Iris pigment epithelial cell (primary cell): ENCODE measurements around the gene SH3RF3.

ENCODE experiments used
- DNase-seq: peaks from one replicate; pipeline ENCODE4 v3.0.0-alpha.2; 2011; ENCODE audit warnings: low read depth

Gene SH3RF3

DNA sequence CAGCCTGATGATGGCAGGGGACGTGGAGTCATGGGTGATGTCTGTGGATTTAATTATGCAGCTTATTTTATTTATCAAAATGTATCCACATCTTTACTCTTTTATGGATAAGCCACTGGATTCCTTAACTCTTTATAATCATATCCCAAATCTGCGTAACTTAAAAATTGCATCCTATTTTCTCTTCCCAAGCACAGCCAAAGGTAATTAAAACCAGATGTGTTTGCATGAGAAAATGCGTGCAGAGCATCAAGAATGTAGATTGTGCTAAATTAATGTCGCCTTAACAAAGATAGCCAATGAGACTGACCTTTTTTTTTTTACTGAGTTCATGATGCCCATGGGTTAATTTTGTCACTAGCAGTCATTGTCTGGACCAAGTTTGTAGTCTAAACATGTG lies 10.0 kb downstream of the SH3RF3 start:
- no peak for DNase-seq

DNA sequence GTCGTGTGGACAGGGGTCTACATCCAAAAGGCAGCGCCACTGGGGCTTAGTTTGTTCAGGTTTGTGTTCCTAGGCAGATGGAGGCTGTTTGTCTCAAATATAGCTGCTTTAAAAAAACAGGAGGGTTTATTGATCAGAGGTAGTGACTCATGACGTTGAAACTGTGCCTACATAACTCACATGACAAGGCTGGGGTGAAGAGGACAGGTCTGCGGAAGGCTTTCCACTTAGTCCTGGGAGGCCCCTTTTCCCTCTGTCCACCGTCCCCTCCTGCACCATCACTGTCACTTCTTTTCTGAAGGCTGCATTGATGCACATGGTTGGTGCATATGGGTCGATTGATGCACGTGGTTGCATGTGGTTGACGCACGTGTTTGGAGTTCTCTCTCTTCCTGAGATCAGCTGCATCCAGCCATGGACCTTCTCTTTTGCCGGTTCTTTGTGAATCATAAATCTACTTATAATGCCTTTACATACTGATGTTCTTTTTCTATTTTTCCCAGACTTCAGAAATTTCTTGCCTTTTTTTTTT lies 10.9 kb downstream of the SH3RF3 start:
- DNase-seq: no peak

DNA sequence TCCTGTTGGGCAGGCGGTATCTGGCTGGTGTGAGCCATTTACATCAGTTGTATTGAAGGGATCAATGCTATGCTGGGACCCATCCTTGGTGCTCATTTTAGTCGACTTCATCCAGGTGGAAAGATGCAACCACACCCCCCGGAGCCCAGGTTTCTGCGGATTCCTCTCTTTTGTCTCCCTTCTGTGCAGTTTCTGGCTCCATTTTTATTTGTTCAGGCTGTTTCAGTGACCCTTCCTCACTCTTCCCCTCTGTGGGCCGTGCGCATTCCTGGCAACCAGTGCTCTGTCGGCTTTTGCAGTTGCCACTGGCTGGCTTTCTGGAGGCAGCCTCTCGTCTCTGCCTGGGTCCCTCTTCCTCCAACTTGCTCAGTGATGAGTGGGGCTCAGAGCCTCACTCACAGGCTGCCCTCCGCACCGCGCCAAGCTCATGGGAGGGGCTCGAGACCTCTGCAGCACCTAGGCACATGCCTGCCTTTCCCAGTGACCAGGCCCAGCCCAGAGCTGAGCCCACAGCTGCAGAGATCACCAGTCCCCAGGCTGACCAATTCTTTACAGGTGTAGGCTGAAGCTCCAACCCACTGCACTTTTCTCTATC lies 12.1 kb downstream of the SH3RF3 start:
- DNase-seq: no peak

DNA sequence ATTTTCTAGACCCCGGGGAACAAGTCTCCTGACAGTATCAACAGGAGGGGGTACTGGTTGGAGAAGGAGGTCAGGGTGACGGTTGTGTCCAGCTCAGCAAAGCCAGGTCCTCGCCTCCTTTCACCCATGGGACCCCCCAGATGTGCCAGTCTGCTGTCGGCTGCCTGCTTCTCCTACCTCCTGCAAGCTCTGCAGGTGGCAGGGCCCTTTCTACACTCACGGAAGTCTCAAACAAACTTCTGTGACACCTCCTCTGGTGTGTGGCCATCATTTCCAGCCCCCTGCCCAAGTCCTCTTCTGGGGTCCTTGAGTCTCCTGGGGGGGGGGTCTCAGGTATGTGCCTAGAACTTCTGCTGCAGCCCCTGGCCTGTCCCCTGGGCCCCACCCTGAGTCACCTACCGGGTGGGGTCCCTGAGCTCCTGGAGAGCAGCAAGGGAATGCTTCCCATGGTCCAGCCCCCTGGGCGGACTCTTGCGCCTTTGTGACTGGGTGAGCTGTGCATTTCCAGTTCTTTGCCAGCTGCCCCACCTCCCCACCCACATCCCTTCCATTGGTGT lies 12.8 kb downstream of the SH3RF3 start:
- DNase-seq: no peak

DNA sequence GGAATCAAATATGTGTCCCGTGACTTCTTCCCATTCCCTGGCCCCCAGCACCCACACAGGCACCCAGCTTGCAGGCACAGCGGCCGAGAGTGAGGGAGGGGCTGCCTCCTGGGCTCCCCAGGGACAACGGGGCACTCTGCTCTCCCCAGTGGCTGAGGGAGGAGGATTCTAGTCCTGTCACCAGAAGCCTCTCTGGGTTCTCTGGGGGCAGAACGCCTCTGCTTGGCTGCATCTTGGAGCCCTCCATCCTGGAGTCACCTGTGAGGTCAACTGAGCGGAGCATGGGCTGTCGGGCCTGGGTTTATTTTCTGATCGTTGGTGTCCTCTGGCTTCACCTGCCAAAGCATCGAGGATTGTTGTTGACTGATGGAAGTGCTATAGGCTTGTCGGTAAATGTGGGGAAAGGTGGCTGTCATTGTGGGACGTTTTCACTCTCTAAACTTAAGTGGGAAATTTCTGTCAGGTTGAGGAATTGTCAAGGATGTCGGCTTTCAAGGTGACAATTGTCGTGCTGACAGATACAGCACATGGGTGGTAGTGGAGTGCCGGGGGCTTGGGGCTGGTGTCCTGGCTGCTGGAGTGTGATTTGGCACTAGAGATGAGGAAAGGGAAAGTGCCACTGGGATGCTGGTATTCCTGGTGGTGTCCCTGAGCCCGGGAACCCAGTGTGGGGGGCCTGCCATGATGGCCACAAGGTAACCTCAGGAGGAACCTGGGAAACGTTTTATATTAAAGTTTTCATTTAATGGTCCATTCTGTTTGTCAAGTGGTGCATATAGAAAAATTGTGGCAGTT lies 13.6 kb downstream of the SH3RF3 start:
- DNase-seq: no peak

DNA sequence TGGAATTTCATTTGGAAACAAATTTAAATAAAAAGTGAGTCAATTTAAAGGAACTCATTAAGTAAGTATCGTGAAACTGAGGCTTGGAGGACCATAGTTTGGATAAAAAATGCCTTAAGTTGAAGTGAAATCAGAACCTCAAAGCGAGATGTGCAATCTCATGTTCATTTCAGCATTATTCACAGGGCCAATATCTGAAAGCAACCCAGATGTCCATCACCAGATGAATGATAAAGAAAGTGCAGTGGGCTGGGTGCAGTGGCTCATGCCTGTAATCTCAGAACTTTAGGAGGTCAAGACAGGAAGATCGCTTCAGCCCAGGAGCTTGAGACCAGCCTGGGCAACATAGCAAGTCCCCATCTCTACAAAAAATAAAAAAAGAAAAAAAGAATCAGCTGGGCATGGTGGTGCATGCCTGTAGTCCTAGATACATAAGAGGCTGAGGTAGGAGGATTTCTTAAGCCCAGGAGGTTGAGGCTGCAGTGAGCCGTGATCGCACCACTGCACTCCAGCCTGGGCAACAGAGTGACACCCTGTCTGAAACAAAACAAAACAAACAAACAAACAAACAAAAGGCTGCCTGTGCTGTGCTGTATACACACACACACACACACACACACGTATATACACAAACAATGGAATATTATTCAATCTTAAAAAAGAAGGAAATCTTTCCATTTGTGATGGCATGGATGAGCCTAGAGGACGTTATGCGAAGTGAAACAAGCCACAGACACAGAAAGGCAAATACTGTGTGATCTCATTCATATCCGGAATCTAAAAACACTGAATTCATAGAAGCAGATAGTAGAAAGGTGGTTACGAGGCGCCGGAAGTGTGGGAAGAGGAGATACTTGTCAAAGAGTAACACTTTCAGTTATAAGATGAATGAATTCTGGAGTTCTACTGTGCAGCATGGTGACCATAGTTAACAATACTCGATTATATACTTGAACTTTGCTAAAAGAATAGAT lies 14.5 kb downstream of the SH3RF3 start:
- DNase-seq: no peak

DNA sequence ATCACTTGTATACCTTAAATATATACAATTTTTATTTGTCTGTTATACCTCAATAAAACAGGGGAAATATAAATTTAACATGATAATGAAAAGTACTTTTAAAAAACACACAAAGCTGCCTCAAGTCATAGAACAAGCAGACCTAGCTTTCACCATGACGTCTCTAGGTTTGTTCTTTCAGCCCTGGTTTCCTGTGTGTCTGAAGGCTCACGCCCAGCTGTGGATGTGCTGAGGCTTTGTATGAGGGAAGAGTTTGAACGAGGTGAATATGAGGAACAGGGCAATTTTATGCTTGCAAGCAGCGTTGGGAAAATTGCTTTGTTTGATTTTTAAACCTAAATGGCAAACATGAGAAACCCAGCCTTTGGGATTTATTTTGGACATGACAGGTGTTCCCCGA lies 15.3 kb downstream of the SH3RF3 start:
- DNase-seq: no peak

DNA sequence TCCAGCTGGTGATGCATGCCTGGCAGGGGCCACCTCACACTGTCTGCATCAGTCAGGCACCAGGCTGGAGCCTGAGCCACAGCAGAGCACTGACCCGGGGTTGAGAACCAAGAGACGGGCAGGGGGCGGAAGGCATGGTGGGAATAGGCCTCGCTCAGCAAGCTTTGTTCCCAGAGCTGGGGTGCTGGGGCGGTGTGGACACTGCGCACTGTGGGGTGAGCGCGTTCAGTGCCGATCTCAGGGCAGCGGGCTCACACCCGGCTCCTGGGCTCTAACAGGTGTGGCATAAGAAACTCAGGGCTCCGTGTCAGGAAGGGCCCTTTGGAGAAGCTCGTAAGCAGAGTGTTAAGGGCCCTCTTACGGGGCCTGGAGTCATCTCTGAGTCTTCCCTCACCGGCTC lies 15.7 kb downstream of the SH3RF3 start:
- DNase-seq: no peak

DNA sequence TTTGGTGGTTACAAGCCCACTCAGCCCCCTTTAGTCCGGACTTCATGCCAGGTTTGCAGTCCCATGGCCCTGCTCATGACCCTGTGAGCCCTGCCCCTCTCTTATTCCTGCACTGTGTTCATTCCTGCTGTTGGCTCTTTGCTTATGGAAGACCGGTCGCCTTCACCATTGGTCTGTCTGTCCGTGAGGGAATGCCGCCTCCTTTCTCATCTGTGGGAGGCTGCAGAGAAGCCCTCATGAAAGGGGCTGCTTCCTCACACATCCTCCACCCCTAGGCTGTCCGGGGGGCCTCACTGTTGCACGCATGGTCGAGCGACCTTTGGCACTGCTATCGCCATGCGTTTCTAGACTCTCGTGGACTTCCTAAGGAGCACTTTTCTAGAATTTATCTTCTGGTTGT lies 16.3 kb downstream of the SH3RF3 start:
- DNase-seq: no peak

DNA sequence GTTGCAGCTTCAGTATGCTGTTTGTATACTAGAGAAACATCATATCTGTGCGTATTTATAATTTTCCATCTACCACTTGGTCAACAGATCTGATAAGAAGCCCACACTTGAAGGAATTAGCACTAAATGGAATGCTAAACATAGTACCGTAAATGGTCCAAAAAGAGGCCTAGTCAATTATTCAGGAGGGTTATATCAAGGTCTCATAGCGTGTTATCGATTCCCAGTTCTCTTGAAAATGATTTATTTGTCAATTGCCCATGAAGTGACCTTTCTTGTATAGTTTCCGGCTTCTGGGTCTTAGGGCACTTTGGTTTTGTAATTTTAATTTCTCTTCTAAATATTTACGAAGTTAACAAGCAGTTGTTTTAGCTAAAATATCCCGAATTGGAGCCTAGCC lies 18.4 kb downstream of the SH3RF3 start:
- DNase-seq: no peak

DNA sequence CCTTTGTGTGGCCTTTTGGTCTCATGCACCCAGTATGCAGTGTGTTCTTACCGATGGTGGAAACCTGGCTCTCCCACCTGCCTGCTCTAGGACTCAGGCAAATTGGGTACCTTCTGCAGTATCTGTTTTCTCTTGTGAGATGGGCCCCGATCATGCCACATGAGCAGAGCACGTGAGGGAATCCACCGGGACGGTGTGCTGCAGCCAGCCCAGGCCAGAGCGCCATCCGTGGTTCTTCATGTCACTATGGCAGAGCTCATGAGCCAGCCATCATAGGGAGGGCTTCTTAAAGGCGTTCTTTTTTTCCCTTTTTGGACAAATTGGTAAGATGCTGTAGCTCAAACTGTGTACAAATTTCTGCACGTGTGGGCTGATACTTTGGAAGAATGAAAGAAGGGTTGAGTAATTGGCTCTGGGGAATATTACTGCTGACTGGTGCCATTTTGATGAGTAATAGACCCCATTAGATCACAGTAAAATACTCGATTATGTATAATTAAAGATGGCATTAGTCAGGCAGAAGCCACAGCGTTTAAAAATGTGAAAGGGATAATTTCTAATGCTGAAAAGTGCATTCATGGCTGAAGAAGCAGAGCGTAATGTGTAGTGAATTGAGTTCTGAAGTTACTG lies 19.2 kb downstream of the SH3RF3 start:
- no peak for DNase-seq

DNA sequence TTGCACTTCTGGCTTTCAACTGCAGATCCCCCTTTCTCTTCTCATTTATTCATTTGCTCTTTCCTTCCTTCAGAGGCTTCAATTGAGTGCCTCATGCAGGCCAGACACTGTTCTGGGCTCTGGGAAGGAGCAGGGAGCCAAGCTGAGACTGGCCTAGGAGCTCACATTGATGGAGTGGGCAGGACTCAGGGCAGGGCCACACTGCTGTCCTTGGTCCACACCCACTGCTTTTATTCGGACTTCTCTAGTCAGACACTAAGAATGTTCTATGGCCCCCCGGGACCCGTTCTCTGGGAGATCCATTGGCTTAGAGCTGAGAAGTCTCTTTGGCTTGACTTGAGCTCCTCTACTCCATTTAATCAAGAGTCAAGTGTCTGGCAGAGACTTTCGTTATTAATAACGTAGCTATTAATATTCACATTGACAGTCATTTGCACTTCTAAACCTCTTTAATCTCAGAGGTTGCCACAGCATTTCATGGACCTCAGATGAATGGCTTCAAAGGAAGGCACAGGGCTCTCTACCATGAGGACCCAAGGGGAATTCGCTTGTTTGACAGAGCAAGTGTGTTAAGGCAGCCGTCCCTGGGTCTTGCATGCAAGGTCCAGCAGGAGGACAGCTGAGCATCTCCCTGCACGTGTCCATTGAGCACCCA lies 20.1 kb downstream of the SH3RF3 start:
- DNase-seq: no peak

DNA sequence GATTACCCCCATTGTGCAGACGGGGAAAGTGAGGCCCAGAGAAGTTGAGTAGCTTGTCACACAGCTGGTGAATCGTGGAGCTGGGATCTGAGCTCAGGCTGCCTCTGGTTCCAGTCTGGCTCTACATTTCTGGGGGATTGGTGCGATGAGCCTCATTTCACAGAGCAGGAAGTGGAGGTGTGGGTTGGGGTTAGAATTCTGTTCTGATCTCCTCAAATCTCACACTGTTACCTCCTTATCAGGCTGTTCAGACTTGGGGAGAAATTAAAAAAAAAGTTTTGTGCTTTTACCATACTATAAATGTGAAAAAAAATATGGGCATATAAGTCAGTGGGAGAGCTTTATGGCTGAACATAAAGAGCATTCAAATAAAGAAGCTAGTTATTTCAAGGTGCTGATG lies 21.6 kb downstream of the SH3RF3 start:
- no peak for DNase-seq

DNA sequence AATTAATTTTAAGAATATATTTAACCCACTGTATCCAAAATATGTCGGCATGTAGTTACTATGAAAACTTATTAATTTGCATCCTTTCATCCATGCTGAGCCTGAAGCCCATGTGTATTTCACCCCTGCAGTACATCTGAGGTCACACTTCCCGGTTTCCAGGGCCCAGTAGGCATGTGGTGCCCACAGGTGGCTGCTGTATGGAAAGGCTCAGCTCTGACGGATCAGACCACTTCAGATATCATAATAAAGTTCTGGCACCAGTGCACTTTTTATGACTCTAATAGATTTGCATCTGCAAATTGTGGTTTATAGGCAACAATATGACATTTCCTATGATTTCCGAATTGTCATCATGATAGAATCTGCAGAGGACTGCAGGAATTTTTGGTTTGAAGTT lies 22.5 kb downstream of the SH3RF3 start:
- no peak for DNase-seq

DNA sequence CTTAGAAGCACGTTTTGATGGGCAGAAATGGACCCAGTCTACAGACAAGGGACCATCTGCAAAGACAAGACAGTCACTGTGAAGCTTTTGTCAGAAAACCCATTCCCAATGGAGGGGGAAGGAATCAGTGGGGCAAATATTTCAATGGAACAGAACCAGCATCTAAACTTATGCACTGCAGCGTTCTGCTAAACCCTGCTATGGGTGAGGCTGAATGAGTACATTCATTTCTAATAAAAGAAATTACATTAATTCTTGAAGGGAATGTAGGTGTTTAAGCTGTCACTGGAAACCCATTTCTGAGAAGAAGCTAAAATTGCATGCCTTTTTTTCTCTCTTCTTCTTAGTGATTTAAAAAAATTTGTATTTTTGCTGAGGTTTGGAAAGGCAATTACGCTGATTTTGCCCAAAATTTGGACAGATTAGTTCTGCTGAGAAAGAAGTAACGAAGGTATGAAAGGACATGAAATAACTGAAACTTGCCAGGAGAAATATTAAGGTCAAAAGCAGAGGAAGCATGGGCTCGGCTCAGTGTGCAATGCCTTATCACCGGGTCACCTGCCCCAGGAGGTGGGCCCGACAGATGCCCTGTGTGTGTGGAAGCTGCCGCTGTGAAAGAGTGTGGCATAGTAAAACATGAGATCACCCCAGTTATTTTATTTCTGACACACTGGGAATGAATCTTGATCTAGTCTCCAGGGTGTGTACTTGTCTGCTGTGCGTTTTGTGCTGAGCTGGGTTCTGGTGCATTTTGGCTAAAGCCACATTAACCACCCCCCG lies 24.2 kb downstream of the SH3RF3 start:
- DNase-seq: no peak

DNA sequence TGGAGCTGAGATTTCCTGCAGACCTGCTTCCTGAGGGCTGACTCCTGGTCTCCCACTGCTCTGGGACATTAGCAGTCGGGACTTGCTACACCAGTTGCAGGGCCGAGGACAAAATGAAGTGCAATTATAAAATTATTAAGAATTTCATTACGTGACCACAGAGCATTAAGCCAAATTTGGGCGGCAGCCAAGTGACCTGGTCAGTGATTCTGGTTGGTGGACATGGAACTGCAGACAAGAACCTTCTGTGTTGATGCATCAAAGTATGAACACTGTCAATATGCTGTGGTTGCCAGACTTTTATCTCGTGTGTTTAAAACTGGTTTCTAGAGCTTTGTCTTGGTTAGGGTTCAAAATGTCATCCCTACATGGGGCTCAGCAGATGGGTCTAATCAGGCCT lies 24.8 kb downstream of the SH3RF3 start:
- no peak for DNase-seq

DNA sequence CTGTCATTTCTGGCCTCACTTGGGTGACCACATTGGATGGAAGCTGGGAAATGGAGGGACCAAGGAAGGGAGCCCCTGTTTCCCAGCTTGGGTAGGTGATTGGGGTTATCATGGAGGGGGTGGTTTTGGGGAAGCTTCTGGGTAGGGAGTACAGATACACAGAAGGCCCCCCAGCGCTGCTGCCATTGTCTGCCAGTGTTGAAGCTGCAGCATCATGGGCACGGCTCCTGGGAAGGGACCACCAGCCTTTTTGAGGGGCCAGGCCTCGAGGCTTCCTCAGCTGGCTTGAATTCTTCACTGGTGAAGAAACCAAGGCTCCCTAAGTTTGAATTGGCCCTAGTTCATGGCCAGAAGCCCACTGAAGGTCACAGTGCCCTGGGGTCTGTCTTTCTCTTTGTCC lies 25.2 kb downstream of the SH3RF3 start:
- no peak for DNase-seq

DNA sequence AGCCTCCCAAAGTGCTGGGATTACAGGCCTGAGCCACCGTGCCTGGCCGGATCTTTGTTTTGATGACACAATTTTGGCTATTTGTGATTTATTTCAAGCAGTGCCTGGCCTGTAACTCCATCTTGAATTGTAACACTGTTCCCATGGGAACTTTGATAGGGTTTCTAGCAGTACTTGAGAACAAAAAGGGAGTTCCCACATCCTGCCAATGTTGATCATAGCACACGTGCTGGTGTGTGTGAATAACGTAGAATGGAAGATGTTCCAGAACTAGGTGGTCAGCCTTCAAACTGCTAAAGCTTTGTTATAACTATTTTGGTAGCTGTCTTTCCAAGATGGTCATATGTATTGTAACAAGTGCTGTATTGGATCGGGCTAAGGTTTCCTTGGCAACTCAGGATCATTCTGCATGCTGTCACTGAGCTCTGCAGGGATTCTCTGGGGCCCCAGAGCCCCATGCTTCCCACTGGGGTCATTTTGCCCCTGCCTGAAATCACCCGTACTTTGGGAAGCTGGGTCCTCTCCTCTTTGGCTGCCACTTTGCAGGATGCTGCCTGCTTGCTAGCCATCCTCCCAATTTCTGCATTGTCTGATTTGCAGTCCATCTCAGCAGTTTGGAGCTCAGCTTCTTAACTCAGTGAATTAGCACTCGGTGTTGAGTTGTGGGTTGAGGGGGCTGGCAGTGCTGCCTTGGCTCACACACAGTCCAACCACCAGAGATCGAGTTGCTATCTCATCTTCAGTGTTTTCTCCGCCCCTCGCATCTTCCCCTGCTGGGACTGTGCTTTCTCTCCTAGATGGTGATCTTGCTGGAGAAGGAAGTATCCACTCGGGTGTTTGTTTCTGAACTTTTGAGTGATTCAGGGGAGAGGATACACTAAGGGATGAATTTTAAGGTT lies 26.8 kb downstream of the SH3RF3 start:
- no peak for DNase-seq

DNA sequence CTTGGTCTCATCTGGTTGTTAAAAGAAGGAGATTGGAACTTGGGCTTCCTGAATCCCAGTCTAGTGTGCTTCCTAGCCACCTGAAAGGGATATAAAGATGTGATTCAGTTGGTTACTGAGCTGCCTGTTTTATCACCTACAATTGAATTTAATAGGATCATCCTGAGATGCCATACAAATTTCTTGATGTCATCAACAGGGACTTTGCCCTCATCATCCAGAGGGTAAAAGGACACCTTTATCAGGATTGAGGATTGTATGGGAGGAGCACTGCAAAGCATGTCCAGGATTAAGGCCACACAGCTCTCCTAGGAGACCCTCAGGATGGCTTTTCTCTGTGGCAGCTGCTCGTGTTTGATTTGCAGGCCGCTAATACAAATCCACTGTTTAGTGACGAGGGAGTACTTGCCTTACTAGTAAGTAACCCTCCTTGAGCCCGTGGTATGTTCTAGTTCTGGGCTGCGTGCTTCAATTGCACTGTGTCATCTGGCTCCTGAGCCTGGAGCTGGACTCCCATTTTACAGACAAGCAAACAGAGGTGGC lies 28.6 kb downstream of the SH3RF3 start:
- no peak for DNase-seq
